Endothelial cell of umbilical vein (primary cell): Measurements from ENCODE around the gene THSD4. TPM values are rescaled to one million over a fixed set of nuclear protein-coding genes. Genes with fewer than 3 reads are reported as not detected.
A peak's percentile ranks its signal among the peaks of the same experiment; 100 is the strongest.

Experiments used
- Bru-seq: library from RNA; stranded (reverse); fragments of 400-500 nt; gene quantifications from one replicate; lab custom pipeline; 2021; lab: Mats Ljungman, UMichigan
- BruChase-seq, 2 experiments: library from RNA; stranded (reverse); fragments of 400-500 nt; gene quantifications; one replicate each; lab custom pipeline; 2021; lab: Mats Ljungman, UMichigan
- BruUV-seq: library from RNA; stranded (reverse); fragments of 400-500 nt; replicated peaks from 2 replicates; lab custom pipeline; 2021; lab: Mats Ljungman, UMichigan
- CTCF ChIA-PET: fragments of 300-600, 350-600 bp; sonication (Branson Sonifier 250); formaldehyde crosslinking; loops from one replicate; lab custom pipeline; 2021; ENCODE audit warnings: antibody characterized with exemption, inconsistent platforms; lab: Charles Lee
- POLR2A ChIA-PET: fragments of 300-600, 350-600 bp; sonication (Branson Sonifier 250); formaldehyde crosslinking; loops from one replicate; lab custom pipeline; 2021; ENCODE audit warnings: antibody characterized with exemption, inconsistent platforms; lab: Charles Lee
- DNase-seq: peaks from one replicate; pipeline ENCODE4 v3.0.0-alpha.2; 2011; ENCODE audit warnings: low read depth, low spot score
- FAIRE-seq: peaks from 2 replicates; lab custom pipeline; 2011; peaks lifted over from hg19 to GRCh38; lab: Jason Lieb, UNC
- H2AFZ ChIP-seq: 2 replicates; pipeline ENCODE4 v1.6.0; 2012; ENCODE audit warnings: low read depth, low read length, control low read depth, inconsistent platforms
- H3K27ac ChIP-seq: 2 replicates; pipeline ENCODE4 v1.5.1; 2011; ENCODE audit warnings: low read depth, mild to moderate bottlenecking, control low read depth, low read length, moderate library complexity; ENCODE audit not compliant: insufficient read depth
- H3K27me3 ChIP-seq, 2 experiments: 2 replicates each; pipeline versions ENCODE4 v1.6.0 to v1.6.1; 2011; ENCODE audit warnings: low read length in 2 of 2, mixed read lengths in 1 of 2; ENCODE audit not compliant: control insufficient read depth in 2 of 2, insufficient read depth in 2 of 2
- H3K36me3 ChIP-seq, 2 experiments: 2 replicates in 1 of 2; 3 replicates in 1 of 2; pipeline ENCODE4 v1.5.1; 2011; ENCODE audit warnings: low read length in 2 of 2, mild to moderate bottlenecking in 1 of 2, moderate library complexity in 1 of 2; ENCODE audit not compliant: control insufficient read depth in 2 of 2, insufficient read depth in 2 of 2; ENCODE audit errors: extremely low read depth in 1 of 2
- H3K4me1 ChIP-seq: 3 replicates; pipeline ENCODE4 v1.5.1; 2011; ENCODE audit warnings: mild to moderate bottlenecking, low read length; ENCODE audit not compliant: control insufficient read depth, insufficient read depth; ENCODE audit errors: extremely low read depth
- H3K4me2 ChIP-seq: 2 replicates; pipeline ENCODE4 v1.6.1; 2011; ENCODE audit warnings: low read length, control low read depth, mixed read lengths; ENCODE audit not compliant: insufficient read depth
- H3K4me3 ChIP-seq, 3 experiments: fragments of 200-600 bp in 1 of 3; sonication (generic), shearing (Covaris generic) in 1 of 3; replicated peaks in 1 of 3; 2 replicates each; pipeline ENCODE4 v1.5.1; 2011 to 2016; ENCODE audit warnings: control low read depth in 3 of 3, low read length in 3 of 3, mild to moderate bottlenecking in 2 of 3, inconsistent platforms in 1 of 3, low read depth in 1 of 3, moderate library complexity in 1 of 3; ENCODE audit not compliant: insufficient read depth in 1 of 3
- H3K79me2 ChIP-seq: 2 replicates; pipeline ENCODE4 v1.6.0; 2012; ENCODE audit warnings: low read length, inconsistent platforms; ENCODE audit not compliant: control insufficient read depth, insufficient read depth
- H3K9ac ChIP-seq: replicated peaks from 2 replicates; pipeline ENCODE3; 2011; ENCODE audit warnings: low read length, control low read depth; ENCODE audit not compliant: insufficient read depth; ENCODE audit errors: extremely low read depth
- H3K9me1 ChIP-seq: replicated peaks from 3 replicates; pipeline ENCODE4 v1.6.0; 2011; ENCODE audit warnings: mild to moderate bottlenecking, low read length; ENCODE audit not compliant: control insufficient read depth, insufficient read depth; ENCODE audit errors: extremely low read depth
- H3K9me3 ChIP-seq: replicated peaks from 2 replicates; pipeline ENCODE4 v1.5.1; 2012; ENCODE audit warnings: low read length, inconsistent platforms; ENCODE audit not compliant: control insufficient read depth, insufficient read depth
- H4K20me1 ChIP-seq: replicated peaks from 2 replicates; pipeline ENCODE3; 2011; ENCODE audit warnings: mild to moderate bottlenecking, low read length; ENCODE audit not compliant: control insufficient read depth, insufficient read depth; ENCODE audit errors: extremely low read depth
- FOS ChIP-seq: IDR thresholded peaks from 2 replicates; pipeline ENCODE4 v1.6.1; 2011; ENCODE audit warnings: mild to moderate bottlenecking, low read length, moderate library complexity, borderline replicate concordance; ENCODE audit not compliant: insufficient read depth
- JUN ChIP-seq: IDR thresholded peaks from 2 replicates; pipeline ENCODE4 v1.6.1; 2011; ENCODE audit warnings: borderline replicate concordance, low read depth; ENCODE audit not compliant: insufficient read length, insufficient read depth
- POLR2AphosphoS5 ChIP-seq: IDR thresholded peaks from 2 replicates; pipeline ENCODE4 v1.6.1; 2012; ENCODE audit warnings: low read depth, mild to moderate bottlenecking, control low read depth, low read length, moderate library complexity; ENCODE audit not compliant: insufficient read depth
- dilution Hi-C: fragments of 300-500 bp; cut with MboI; formaldehyde crosslinking; loops from one replicate; pipeline ENCODE4 v1.15.0; 2019; ENCODE audit warnings: low sequenced_read_pairs; ENCODE audit not compliant: extremely low pct_ligation_motif_present
- intact Hi-C: fragments of 100-400 bp; cut with micrococcal nuclease; formaldehyde crosslinking; loops from one replicate; pipeline ENCODE4 v1.10.0; 2022
- long read RNA-seq: library from polyadenylated mRNA; stranded (forward); transcript quantifications from one replicate; pipeline ENCODE4 v2.0.0, GENCODE V29; 2021
- polyA minus RNA-seq, 3 experiments: library from RNA; depleted of rRNA, polyadenylated mRNA; stranded (reverse); fragments of >200 nt; gene quantifications; 1 replicate in 1 of 3; 2 replicates in 2 of 3; pipeline ENCODE4 v1.2.3, GENCODE V29; 2011
- polyA plus RNA-seq, 4 experiments: library from polyadenylated mRNA; depleted of rRNA in 3 of 4; stranded (reverse) in 3 of 4; unstranded in 1 of 4; fragments of >200 nt; gene quantifications; 2 replicates each; pipeline versions ENCODE4 v1.2.1 to v1.2.3, GENCODE V29; 2011 to 2012; ENCODE audit warnings: missing spikeins in 1 of 4
- total RNA-seq: library from RNA; stranded (reverse); gene quantifications from 2 replicates; pipeline ENCODE4 v1.2.3, GENCODE V29; 2021
- TF ChIP-seq, protein P1 (sequence below), 2 donors: IDR thresholded peaks; 1 replicate in 1 of 2; 2 replicates in 1 of 2; pipeline ENCODE4 v1.5.1; 2011; ENCODE audit warnings: low read length in 2 of 2, mild to moderate bottlenecking in 2 of 2, moderate library complexity in 2 of 2, control low read depth in 1 of 2, inconsistent platforms in 1 of 2, low read depth in 1 of 2; ENCODE audit not compliant: insufficient read depth in 1 of 2; ENCODE audit errors: extremely low read depth in 1 of 2
- TF ChIP-seq, protein P2 (sequence below): IDR thresholded peaks from 2 replicates; pipeline ENCODE4 v1.6.1; 2011; ENCODE audit not compliant: insufficient read depth, insufficient read length

Gene THSD4
- total RNA-seq (20.2 and 25.4 TPM in 2 replicates), polyA plus RNA-seq (9.9 and 10.0 TPM in 2 replicates), polyA minus RNA-seq (19.6 and 22.7 TPM in 2 replicates), Bru-seq, nascent RNA (percentile 61 among the genes with signal in this experiment), BruChase-seq, experiment 1, labeled RNA remaining after a 6-hour chase (percentile 50 among the genes with signal in this experiment), BruChase-seq, experiment 2, labeled RNA remaining after a 2-hour chase (percentile 62 among the genes with signal in this experiment)
- polyA plus RNA-seq (2011; cell fraction: cytosol; rRNA removed) = 8.6 and 9.4 TPM in 2 replicates
- polyA plus RNA-seq (2011; cell fraction: nucleus; rRNA removed) = 11.1 and 11.9 TPM in 2 replicates
- 10.6 and 16.5 TPM in 2 replicates for polyA plus RNA-seq (2012)
- polyA minus RNA-seq (2011; cell fraction: cytosol; rRNA and poly(A)+ RNA removed) = 2.5 TPM
- 25.1 and 28.5 TPM in 2 replicates for polyA minus RNA-seq (2011; cell fraction: nucleus; rRNA and poly(A)+ RNA removed)
- long read RNA-seq, partial matches to known transcripts = 3 of 9 reads
- long read RNA-seq, other reads (novel, unspliced or antisense) = 6 of 9 reads

DNA sequence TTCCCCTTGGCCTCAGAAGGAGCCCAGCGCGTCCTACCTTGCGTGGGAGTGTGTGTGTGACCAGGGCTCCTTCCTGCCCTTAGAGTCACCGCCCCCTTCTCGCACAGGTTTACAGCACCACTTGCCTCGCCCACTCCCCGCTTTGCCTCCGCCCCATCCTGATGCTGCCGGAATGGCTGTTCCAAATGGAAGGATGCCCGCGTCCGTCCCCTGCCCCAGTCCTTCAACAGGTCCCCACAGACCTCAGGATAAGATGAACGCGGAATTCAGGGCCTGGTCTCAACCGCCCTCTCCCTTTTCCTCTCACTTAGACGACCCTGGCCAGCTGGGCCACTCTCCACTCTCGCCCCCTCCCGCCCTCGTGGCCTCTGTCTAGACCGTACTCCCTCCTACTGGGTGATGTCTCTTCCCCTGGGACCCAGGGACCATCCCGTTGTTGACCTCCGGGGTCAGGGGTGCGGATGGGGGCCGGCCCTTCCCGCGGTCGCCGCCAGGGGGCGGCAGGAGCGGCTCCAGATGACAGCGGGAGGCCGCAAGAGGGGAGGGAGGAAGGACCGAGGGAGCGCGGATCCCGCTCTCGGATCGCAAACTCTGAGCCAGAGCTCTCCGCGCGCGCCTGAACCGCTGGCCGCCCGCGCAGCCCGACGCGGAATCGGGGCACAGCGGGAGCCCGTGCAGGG lies at the start of gene THSD4:
TSS of gene THSD4 (plus strand) at position 585 of the 680 bp plus-strand sequence.
- CTCF ChIA-PET = interaction anchor here (0.6 to 7.5 kb wide), 26 partner anchors 11 to 332 kb away, joined by 3 to 102 read pairs (median 4); no protein-coding TSS in a partner anchor
- H3K4me1 ChIP-seq = peaks cover 7% of the 10 kb centered on the region
- peaks cover 2% of the 10 kb centered on the region for H3K79me2 ChIP-seq
- H3K36me3 ChIP-seq = no peaks in the 10 kb centered on the region
- DNase-seq = peak; percentile 60
- dilution Hi-C loops (no loop called here), intact Hi-C loops (loop anchor here (1.0 to 5.0 kb wide), 6 partner anchors 21 to 325 kb away; partner anchors contain the start of genes LRRC49 and THAP10)
- H3K27me3 ChIP-seq = no peaks in the 10 kb centered on the region
- TF ChIP-seq POLR2AphosphoS5 (peak; percentile 46), JUN (no peak), FOS (peak; percentile 44)
- TF ChIP-seq, protein P1, sequence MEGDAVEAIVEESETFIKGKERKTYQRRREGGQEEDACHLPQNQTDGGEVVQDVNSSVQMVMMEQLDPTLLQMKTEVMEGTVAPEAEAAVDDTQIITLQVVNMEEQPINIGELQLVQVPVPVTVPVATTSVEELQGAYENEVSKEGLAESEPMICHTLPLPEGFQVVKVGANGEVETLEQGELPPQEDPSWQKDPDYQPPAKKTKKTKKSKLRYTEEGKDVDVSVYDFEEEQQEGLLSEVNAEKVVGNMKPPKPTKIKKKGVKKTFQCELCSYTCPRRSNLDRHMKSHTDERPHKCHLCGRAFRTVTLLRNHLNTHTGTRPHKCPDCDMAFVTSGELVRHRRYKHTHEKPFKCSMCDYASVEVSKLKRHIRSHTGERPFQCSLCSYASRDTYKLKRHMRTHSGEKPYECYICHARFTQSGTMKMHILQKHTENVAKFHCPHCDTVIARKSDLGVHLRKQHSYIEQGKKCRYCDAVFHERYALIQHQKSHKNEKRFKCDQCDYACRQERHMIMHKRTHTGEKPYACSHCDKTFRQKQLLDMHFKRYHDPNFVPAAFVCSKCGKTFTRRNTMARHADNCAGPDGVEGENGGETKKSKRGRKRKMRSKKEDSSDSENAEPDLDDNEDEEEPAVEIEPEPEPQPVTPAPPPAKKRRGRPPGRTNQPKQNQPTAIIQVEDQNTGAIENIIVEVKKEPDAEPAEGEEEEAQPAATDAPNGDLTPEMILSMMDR (IDR thresholded peaks at IDR 0.05; ENCODE audit: extremely low read depth in 1 of 2, insufficient read depth in 1 of 2, low read depth in 1 of 2, low read length in 2 of 2) = peak; percentile 97 to 98
- TF ChIP-seq, protein P2, sequence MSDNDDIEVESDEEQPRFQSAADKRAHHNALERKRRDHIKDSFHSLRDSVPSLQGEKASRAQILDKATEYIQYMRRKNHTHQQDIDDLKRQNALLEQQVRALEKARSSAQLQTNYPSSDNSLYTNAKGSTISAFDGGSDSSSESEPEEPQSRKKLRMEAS = no peak
- H3K9ac ChIP-seq = peak within 1 kb of the TSS; percentile 77
- H2AFZ ChIP-seq = peak within 1 kb of the TSS; percentile 63
- H3K27ac ChIP-seq = peak within 1 kb of the TSS; percentile 66
- no peaks in the 10 kb centered on the region for H3K9me1 ChIP-seq
- H3K4me3 ChIP-seq = peak within 1 kb of the TSS; percentile 61 to 87 (median 66)
- H4K20me1 ChIP-seq = no peaks in the 10 kb centered on the region
- FAIRE-seq = peak; percentile 56
- H3K9me3 ChIP-seq = no peaks in the 10 kb centered on the region
- POLR2A ChIA-PET = no interaction called here
- H3K4me2 ChIP-seq = peak within 1 kb of the TSS; percentile 68
- no TSS peak for BruUV-seq
